Endothelial cell (in vitro differentiated cells): ENCODE measurements around the gene OMA1. TPM values are rescaled to one million over a fixed set of nuclear protein-coding genes. Genes with fewer than 3 reads are reported as not detected.

Experiments
- DNase-seq: peaks from one replicate; pipeline ENCODE4 v3.0.0; 2021; ENCODE audit warnings: low spot score
- H3K27ac Mint-ChIP-seq: one replicate; pipeline ENCODE4 v1.8.0; 2021; ENCODE audit warnings: mixed read lengths, inconsistent platforms; ENCODE audit not compliant: unreplicated experiment
- H3K27me3 Mint-ChIP-seq: one replicate; pipeline ENCODE4 v1.8.0; 2021; ENCODE audit warnings: mild to moderate bottlenecking, moderate library complexity, mixed read lengths, inconsistent platforms; ENCODE audit not compliant: unreplicated experiment
- H3K36me3 Mint-ChIP-seq: one replicate; pipeline ENCODE4 v1.8.0; 2021; ENCODE audit warnings: mild to moderate bottlenecking, low read depth, mixed read lengths, inconsistent platforms; ENCODE audit not compliant: unreplicated experiment
- H3K4me1 Mint-ChIP-seq: one replicate; pipeline ENCODE4 v1.8.0; 2021; ENCODE audit warnings: mild to moderate bottlenecking, mixed read lengths, inconsistent platforms; ENCODE audit not compliant: unreplicated experiment
- H3K4me3 Mint-ChIP-seq: one replicate; pipeline ENCODE4 v1.8.0; 2021; ENCODE audit warnings: mild to moderate bottlenecking, mixed read lengths, inconsistent platforms; ENCODE audit not compliant: unreplicated experiment
- H3K9me3 Mint-ChIP-seq: one replicate; pipeline ENCODE4 v1.8.0; 2021; ENCODE audit warnings: mixed read lengths, inconsistent platforms; ENCODE audit not compliant: unreplicated experiment
- total RNA-seq: library from RNA; stranded (reverse); fragmentation: NEBNext Ultra II Directional; extraction: Animal tissue kit (Norgen Biotek cat#: 25700); gene quantifications from one replicate; pipeline ENCODE4 v1.2.1, GENCODE V29; 2021; ENCODE audit not compliant: unreplicated experiment
- TF ChIP-seq, protein P1 (sequence below): fragments of 200-600 bp; sonication (generic); IDR thresholded peaks from one replicate; pipeline ENCODE4 v1.5.0; 2021; ENCODE audit warnings: antibody characterized with exemption; ENCODE audit not compliant: unreplicated experiment

The OMA1 gene
- total RNA-seq, 1 donor from 2014 or later, result 7.6 TPM

DNA sequence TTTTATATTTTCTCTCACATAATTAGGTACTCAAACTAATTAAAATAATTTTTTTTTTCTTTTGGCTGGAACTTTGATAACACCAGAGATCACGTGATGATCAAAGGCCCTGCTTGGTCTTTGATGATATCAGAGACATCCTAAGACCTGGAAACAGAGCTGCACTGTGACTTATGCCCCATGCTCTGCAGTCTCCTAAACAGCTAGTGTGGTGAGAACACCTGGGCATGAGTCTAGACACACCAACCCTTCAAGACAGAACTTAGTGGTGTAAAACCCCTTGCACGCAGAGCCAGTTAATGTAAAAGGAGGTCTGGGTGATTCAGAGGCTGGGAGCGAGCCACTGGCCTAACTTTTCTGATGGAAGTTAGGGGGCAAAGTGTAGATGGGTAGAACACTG lies 70.3 kb downstream of the OMA1 start:
- Mint-ChIP-seq H3K27me3 (peaks cover 3% of the 10 kb centered on the region), H3K9me3 (no peaks in the 10 kb centered on the region), H3K4me1 (no peaks in the 10 kb centered on the region), H3K36me3 (no peaks in the 10 kb centered on the region), H3K27ac (no peak overlapping the region), H3K4me3 (no peak overlapping the region)
- TF ChIP-seq, protein P1, sequence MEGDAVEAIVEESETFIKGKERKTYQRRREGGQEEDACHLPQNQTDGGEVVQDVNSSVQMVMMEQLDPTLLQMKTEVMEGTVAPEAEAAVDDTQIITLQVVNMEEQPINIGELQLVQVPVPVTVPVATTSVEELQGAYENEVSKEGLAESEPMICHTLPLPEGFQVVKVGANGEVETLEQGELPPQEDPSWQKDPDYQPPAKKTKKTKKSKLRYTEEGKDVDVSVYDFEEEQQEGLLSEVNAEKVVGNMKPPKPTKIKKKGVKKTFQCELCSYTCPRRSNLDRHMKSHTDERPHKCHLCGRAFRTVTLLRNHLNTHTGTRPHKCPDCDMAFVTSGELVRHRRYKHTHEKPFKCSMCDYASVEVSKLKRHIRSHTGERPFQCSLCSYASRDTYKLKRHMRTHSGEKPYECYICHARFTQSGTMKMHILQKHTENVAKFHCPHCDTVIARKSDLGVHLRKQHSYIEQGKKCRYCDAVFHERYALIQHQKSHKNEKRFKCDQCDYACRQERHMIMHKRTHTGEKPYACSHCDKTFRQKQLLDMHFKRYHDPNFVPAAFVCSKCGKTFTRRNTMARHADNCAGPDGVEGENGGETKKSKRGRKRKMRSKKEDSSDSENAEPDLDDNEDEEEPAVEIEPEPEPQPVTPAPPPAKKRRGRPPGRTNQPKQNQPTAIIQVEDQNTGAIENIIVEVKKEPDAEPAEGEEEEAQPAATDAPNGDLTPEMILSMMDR, result no peak
- no peak for DNase-seq

DNA sequence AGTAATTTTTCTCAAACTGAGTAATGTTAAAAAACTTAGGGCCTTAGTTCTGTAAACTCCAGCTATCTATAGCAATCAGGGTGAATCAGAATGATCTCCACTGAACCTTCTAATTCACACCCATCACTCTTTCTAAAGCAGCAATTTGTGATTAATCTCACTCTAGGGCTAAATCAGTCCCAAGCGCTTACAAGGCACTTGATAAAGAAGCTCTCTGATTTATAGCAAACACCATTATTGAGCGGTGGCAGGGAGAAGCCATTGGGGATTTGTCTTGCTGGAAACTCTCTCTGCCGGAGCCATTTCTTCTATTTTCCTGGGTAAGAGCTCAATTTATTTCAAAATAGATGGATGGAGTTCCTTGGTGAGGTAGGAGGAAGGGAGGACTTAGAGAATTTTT lies 77.0 kb downstream of the OMA1 start:
- H3K27ac Mint-ChIP-seq, result no peak overlapping the region
- H3K9me3 Mint-ChIP-seq, result no peaks in the 10 kb centered on the region
- H3K4me3 Mint-ChIP-seq, result no peak overlapping the region
- H3K36me3 Mint-ChIP-seq, result no peaks in the 10 kb centered on the region
- TF ChIP-seq, protein P1, result no peak
- no peaks in the 10 kb centered on the region for H3K4me1 Mint-ChIP-seq
- DNase-seq, result no peak
- peaks cover 3% of the 10 kb centered on the region for H3K27me3 Mint-ChIP-seq

DNA sequence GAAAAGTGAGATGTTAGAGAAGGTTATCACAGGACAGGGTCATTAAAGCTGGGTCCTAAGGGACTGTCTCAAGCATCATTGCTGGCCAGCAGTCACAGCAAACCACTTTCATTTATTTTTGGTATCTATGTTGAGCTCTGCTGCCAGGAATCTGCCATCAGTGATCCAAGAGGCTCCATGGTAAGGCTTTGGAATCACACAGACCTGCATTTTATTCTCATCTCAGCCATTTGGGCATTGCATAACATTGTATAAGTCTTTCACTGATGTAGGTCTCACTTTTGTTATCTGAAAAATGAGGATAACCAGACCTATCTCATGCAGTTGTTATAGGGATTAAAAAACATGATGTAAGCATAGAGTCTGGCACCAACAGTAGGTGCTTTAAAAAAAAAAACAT lies 77.5 kb downstream of the OMA1 start:
- H3K27me3 Mint-ChIP-seq, result peaks cover 3% of the 10 kb centered on the region
- TF ChIP-seq, protein P1, result no peak
- no peaks in the 10 kb centered on the region for H3K9me3 Mint-ChIP-seq
- no peak overlapping the region for H3K4me3 Mint-ChIP-seq
- DNase-seq, result no peak
- no peaks in the 10 kb centered on the region for H3K36me3 Mint-ChIP-seq
- H3K27ac Mint-ChIP-seq, result no peak overlapping the region
- no peaks in the 10 kb centered on the region for H3K4me1 Mint-ChIP-seq

DNA sequence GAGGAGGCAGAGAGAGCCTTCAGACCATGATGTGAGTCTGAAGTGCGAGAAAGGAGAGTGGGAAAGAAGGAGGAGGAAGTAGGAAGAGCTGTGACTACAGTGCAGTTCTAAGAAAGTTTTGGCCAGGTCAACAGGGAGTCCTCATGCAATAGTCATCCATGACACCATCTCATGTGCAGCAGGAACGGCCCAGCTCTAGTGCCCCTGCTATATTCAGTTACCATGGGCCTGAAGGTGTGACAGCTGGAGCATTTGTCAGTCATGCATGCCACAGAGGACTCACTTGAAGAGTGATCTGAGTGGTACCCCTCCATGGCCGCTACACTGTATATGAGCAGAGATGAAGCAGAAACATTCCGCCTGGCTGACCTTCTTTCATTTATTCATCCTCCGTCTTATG lies 77.9 kb downstream of the OMA1 start:
- no peak for DNase-seq
- H3K4me3 Mint-ChIP-seq, result no peak overlapping the region
- no peaks in the 10 kb centered on the region for H3K9me3 Mint-ChIP-seq
- H3K27me3 Mint-ChIP-seq, result peaks cover 3% of the 10 kb centered on the region
- H3K27ac Mint-ChIP-seq, result no peak overlapping the region
- H3K36me3 Mint-ChIP-seq, result no peaks in the 10 kb centered on the region
- TF ChIP-seq, protein P1, result no peak
- no peaks in the 10 kb centered on the region for H3K4me1 Mint-ChIP-seq

DNA sequence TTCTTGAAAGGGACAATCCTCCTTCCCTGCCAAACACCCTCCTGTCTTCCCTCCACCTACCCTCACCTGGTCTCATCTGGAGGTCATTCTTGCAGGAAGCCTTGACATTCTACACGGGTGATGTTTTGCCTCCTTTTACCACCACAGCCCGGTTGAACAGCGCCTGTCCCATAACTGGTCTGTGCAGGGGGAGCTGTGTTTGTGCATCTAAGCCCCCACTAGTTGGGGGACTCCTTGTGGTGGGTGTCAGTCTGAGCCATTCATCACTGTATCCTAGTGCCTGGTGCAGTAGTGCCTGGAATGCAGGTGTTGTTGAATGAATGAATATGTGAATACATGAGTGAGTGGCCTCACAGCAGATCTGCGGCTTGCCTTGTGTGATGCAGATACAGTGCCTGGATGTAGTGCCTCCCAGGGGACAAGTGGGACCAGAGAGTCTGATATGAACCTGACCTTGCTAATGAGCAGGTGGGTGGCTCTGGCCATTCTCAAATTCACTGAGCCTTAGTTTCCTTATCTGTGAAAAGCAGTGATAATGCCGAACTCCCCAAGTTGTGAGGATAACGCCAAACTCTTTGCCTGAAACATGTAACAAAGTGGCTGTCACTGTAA lies 79.8 kb downstream of the OMA1 start:
- no peak overlapping the region for H3K27ac Mint-ChIP-seq
- H3K36me3 Mint-ChIP-seq, result no peaks in the 10 kb centered on the region
- H3K9me3 Mint-ChIP-seq, result no peaks in the 10 kb centered on the region
- H3K4me3 Mint-ChIP-seq, result no peak overlapping the region
- TF ChIP-seq, protein P1, result no peak
- DNase-seq, result no peak
- H3K27me3 Mint-ChIP-seq, result peaks cover 3% of the 10 kb centered on the region
- no peaks in the 10 kb centered on the region for H3K4me1 Mint-ChIP-seq
